ENCODE results near the gene RHCG. TPM values are rescaled to one million over a fixed set of nuclear protein-coding genes. Genes with fewer than 3 reads are reported as not detected.

Gene RHCG
- total and polyA plus RNA-seq, 7 donors = 0.30 to 0.66 (median 0.43) TPM; not detected in 3

GRCh38 chr15:89521605-89522004 is 25.2 kb upstream of the RHCG start:
- H3K9me3 ChIP-seq = peaks cover 2% of the 10 kb centered on the region
- intact Hi-C loops (cut with DNase I) = no loop called here
- H3K4me3 ChIP-seq = no peak overlapping the region
- peaks cover 0 to 2% (median 0%) of the 10 kb centered on the region in 3 donors for H3K27me3 ChIP-seq (ENCODE audit: insufficient read depth in 3 of 3, low read length in 2 of 3)
- no peak for TF ChIP-seq CTCF (IDR thresholded peaks at IDR 0.05)
- ATAC-seq = no peak
- H3K27ac ChIP-seq = no peak overlapping the region
- no peak for DNase-seq
- 91 to 100% (median 100%) methylated on average over 1 of the region's 1 CpG for WGBS, 3 donors
- H3K36me3 ChIP-seq (ENCODE audit: insufficient read depth in 1 of 2, low read depth in 1 of 2) = no peaks in the 10 kb centered on the region
- no peaks in the 10 kb centered on the region for H3K4me1 ChIP-seq

GRCh38 chr15:89515477-89515876 is 19.1 kb upstream of the RHCG start:
- Histone ChIP-seq H3K27ac (no peak overlapping the region), H3K4me1 (no peaks in the 10 kb centered on the region), H3K4me3 (no peak overlapping the region), H3K36me3 (ENCODE audit: insufficient read depth in 1 of 2, low read depth in 1 of 2) (no peaks in the 10 kb centered on the region), H3K27me3 (ENCODE audit: insufficient read depth in 3 of 3, low read length in 2 of 3) (peaks cover 9 to 15% (median 11%) of the 10 kb centered on the region in 3 donors), H3K9me3 (no peaks in the 10 kb centered on the region)
- intact Hi-C loops (cut with DNase I) = no loop called here
- TF ChIP-seq CTCF (IDR thresholded peaks at IDR 0.05) = no peak
- DNase-seq = no peak
- ATAC-seq = no peak
- WGBS, 3 donors = 58 to 72% (median 71%) methylated on average over 4 of the region's 4 CpGs

GRCh38 chr15:89514596-89515406 is 18.4 kb upstream of the RHCG start:
- no peak for DNase-seq
- TF ChIP-seq CTCF (IDR thresholded peaks at IDR 0.05) = no peak
- H3K4me3 ChIP-seq = no peak overlapping the region
- intact Hi-C loops (cut with DNase I) = no loop called here
- no peaks in the 10 kb centered on the region for H3K9me3 ChIP-seq
- 53 to 59% (median 57%) methylated on average over 6 of the region's 6 CpGs for WGBS, 3 donors
- no peaks in the 10 kb centered on the region for H3K4me1 ChIP-seq
- peaks cover 9 to 15% (median 11%) of the 10 kb centered on the region in 3 donors for H3K27me3 ChIP-seq (ENCODE audit: insufficient read depth in 3 of 3, low read length in 2 of 3)
- no peak for ATAC-seq
- no peaks in the 10 kb centered on the region for H3K36me3 ChIP-seq (ENCODE audit: insufficient read depth in 1 of 2, low read depth in 1 of 2)
- H3K27ac ChIP-seq = no peak overlapping the region

- Histone ChIP-seq H3K27me3 (ENCODE audit: insufficient read depth in 3 of 3, low read length in 2 of 3) (peaks cover 9 to 15% (median 11%) of the 10 kb centered on the region in 3 donors), H3K4me1 (no peaks in the 10 kb centered on the region), H3K9me3 (no peaks in the 10 kb centered on the region), H3K4me3 (no peak overlapping the region), H3K36me3 (ENCODE audit: insufficient read depth in 1 of 2, low read depth in 1 of 2) (no peaks in the 10 kb centered on the region), H3K27ac (no peak overlapping the region)
- DNase-seq (no peak), ATAC-seq (no peak)
- no peak for TF ChIP-seq CTCF (IDR thresholded peaks at IDR 0.05)
- intact Hi-C loops (cut with DNase I) = no loop called here
- 80 to 84% (median 81%) methylated on average over 7 of the region's 7 CpGs for WGBS, 3 donors
These were observed 17.8 kb upstream of the RHCG start for GRCh38 chr15:89514186-89514585.

Data from psoas muscle (tissue), 8 donors.